HEK293 (cell line): ENCODE data around the gene SPACDR.
A peak's percentile ranks its signal among the peaks of the same experiment; 100 is the strongest.

Experiments
- CTCF ChIA-PET: fragments of 350-600 bp; formaldehyde crosslinking; extraction: SDS; loops from one replicate; lab custom pipeline; 2021; ENCODE audit warnings: antibody characterized with exemption; lab: Yijun Ruan, JAX
- POLR2A ChIA-PET: fragments of 300-600 bp; formaldehyde crosslinking; extraction: SDS; loops from one replicate; lab custom pipeline; 2020; ENCODE audit warnings: antibody characterized with exemption, inconsistent platforms; lab: Yijun Ruan, JAX
- H3K27ac ChIP-seq: fragments of 200-500 bp; sonication (Bioruptor generic); 2 replicates; pipeline ENCODE4 v1.5.1; 2014; ENCODE audit warnings: low read depth, low read length, control low read depth, inconsistent platforms; ENCODE audit errors: extremely low read depth
- H3K36me3 ChIP-seq, 2 experiments: fragments of 200-500 bp in 1 of 2; sonication (Bioruptor generic) in 1 of 2; 1 replicate in 1 of 2; 2 replicates in 1 of 2; pipeline ENCODE4 v1.5.1; 2014 to 2017; ENCODE audit warnings: inconsistent platforms in 2 of 2, low read length in 2 of 2; ENCODE audit not compliant: control insufficient read depth in 2 of 2, insufficient read depth in 1 of 2
- H3K4me1 ChIP-seq: fragments of 200-500 bp; sonication (Bioruptor generic); 2 replicates; pipeline ENCODE4 v1.5.1; 2014; ENCODE audit warnings: mild to moderate bottlenecking, low read length, inconsistent platforms; ENCODE audit not compliant: control insufficient read depth, insufficient read depth
- H3K4me3 ChIP-seq: 2 replicates; pipeline ENCODE4 v1.5.1; 2011; ENCODE audit warnings: low read depth, mild to moderate bottlenecking, control low read depth, low read length, moderate library complexity
- H3K9me3 ChIP-seq: fragments of 200-500 bp; sonication (Bioruptor generic); 2 replicates; pipeline ENCODE4 v1.5.1; 2014; ENCODE audit warnings: low read depth, low read length, inconsistent platforms; ENCODE audit not compliant: control insufficient read depth, insufficient read depth
- HOXD13 ChIP-seq: sonication (generic); formaldehyde crosslinking; IDR thresholded peaks from 2 replicates; pipeline ENCODE4 v1.8.0; 2022; ENCODE audit warnings: missing genetic modification reagents, borderline replicate concordance
- IKZF3 ChIP-seq: fragments of 450-650 bp; IDR thresholded peaks from 2 replicates; pipeline ENCODE4 v1.5.0; 2018; ENCODE audit warnings: missing biosample characterization, mild to moderate bottlenecking, missing genetic modification characterization, moderate library complexity
- KLF1 ChIP-seq: fragments of 450-650 bp; formaldehyde crosslinking; IDR thresholded peaks from 2 replicates; pipeline ENCODE4 v1.5.1; 2016; ENCODE audit warnings: missing biosample characterization, missing genetic modification characterization
- TCF7L2 ChIP-seq: IDR thresholded peaks from 2 replicates; pipeline ENCODE4 v1.6.1; 2011; ENCODE audit warnings: low read depth, mild to moderate bottlenecking, inconsistent platforms, low read length, moderate library complexity, borderline replicate concordance
- TRIM28 ChIP-seq: IDR thresholded peaks from 2 replicates; pipeline ENCODE4 v1.6.1; 2011; ENCODE audit warnings: low read length, control low read depth, borderline replicate concordance
- YY2 ChIP-seq: fragments of 450-650 bp; formaldehyde crosslinking; IDR thresholded peaks from 2 replicates; pipeline ENCODE4 v1.5.1; 2016; ENCODE audit warnings: missing biosample characterization, missing genetic modification characterization
- ZBTB20 ChIP-seq: fragments of 450-650 bp; formaldehyde crosslinking; IDR thresholded peaks from 2 replicates; pipeline ENCODE4 v1.5.1; 2016; ENCODE audit warnings: missing biosample characterization, missing genetic modification characterization
- ZEB2 ChIP-seq: fragments of 450-650 bp; formaldehyde crosslinking; IDR thresholded peaks from 2 replicates; pipeline ENCODE4 v1.5.1; 2016; ENCODE audit warnings: missing biosample characterization, missing genetic modification characterization
- ZNF138 ChIP-seq: fragments of 450-650 bp; formaldehyde crosslinking; IDR thresholded peaks from 2 replicates; pipeline ENCODE4 v1.5.1; 2016; ENCODE audit warnings: missing biosample characterization, missing genetic modification characterization, borderline replicate concordance
- ZNF175 ChIP-seq: fragments of 450-650 bp; formaldehyde crosslinking; IDR thresholded peaks from 2 replicates; pipeline ENCODE4 v1.5.1; 2016; ENCODE audit warnings: missing biosample characterization, missing genetic modification characterization
- ZNF292 ChIP-seq: fragments of 450-650 bp; formaldehyde crosslinking; IDR thresholded peaks from 2 replicates; pipeline ENCODE4 v1.5.1; 2016; ENCODE audit warnings: low read depth, missing biosample characterization, missing genetic modification characterization, borderline replicate concordance
- ZNF341 ChIP-seq: fragments of 450-650 bp; formaldehyde crosslinking; IDR thresholded peaks from 2 replicates; pipeline ENCODE4; 2016; ENCODE audit warnings: low read depth, missing biosample characterization, missing genetic modification characterization
- ZNF473 ChIP-seq: fragments of 450-650 bp; formaldehyde crosslinking; IDR thresholded peaks from 2 replicates; pipeline ENCODE4 v1.5.1; 2017; ENCODE audit warnings: missing biosample characterization, missing genetic modification characterization
- ZNF510 ChIP-seq: fragments of 450-650 bp; formaldehyde crosslinking; IDR thresholded peaks from 2 replicates; pipeline ENCODE4 v1.5.1; 2018; ENCODE audit warnings: mild to moderate bottlenecking, missing genetic modification characterization, missing biosample characterization; ENCODE audit not compliant: insufficient replicate concordance
- ZNF530 ChIP-seq: fragments of 450-650 bp; formaldehyde crosslinking; IDR thresholded peaks from 2 replicates; pipeline ENCODE4 v1.5.1; 2016; ENCODE audit warnings: low read depth, missing biosample characterization, missing genetic modification characterization
- ZNF623 ChIP-seq: fragments of 450-650 bp; formaldehyde crosslinking; IDR thresholded peaks from 2 replicates; pipeline ENCODE4 v1.5.1; 2016; ENCODE audit warnings: missing biosample characterization, missing genetic modification characterization
- ZNF830 ChIP-seq: fragments of 450-650 bp; IDR thresholded peaks from 2 replicates; pipeline ENCODE4 v1.5.0; 2018; ENCODE audit warnings: missing biosample characterization, missing genetic modification characterization, low read depth, mild to moderate bottlenecking, moderate library complexity
- ZSCAN23 ChIP-seq: fragments of 450-650 bp; formaldehyde crosslinking; IDR thresholded peaks from 2 replicates; pipeline ENCODE4 v1.5.1; 2016; ENCODE audit warnings: missing biosample characterization, missing genetic modification characterization
- TF ChIP-seq, protein P1 (sequence below): fragments of 450-650 bp; formaldehyde crosslinking; IDR thresholded peaks from 2 replicates; pipeline ENCODE4 v1.5.1; 2016; ENCODE audit warnings: missing biosample characterization, missing genetic modification characterization
- TF ChIP-seq, protein P2 (sequence below): fragments of 450-650 bp; formaldehyde crosslinking; IDR thresholded peaks from 2 replicates; pipeline ENCODE4 v1.5.1; 2017; ENCODE audit warnings: missing biosample characterization, missing genetic modification characterization
- TF ChIP-seq, protein P3 (sequence below): fragments of 450-650 bp; formaldehyde crosslinking; IDR thresholded peaks from 2 replicates; pipeline ENCODE4 v1.5.1; 2016; ENCODE audit warnings: missing biosample characterization, missing genetic modification characterization, borderline replicate concordance
- TF ChIP-seq, protein P4 (sequence below): fragments of 450-650 bp; formaldehyde crosslinking; IDR thresholded peaks from 2 replicates; pipeline ENCODE4 v1.5.1; 2016; ENCODE audit warnings: missing biosample characterization, missing genetic modification characterization

Gene SPACDR

DNA sequence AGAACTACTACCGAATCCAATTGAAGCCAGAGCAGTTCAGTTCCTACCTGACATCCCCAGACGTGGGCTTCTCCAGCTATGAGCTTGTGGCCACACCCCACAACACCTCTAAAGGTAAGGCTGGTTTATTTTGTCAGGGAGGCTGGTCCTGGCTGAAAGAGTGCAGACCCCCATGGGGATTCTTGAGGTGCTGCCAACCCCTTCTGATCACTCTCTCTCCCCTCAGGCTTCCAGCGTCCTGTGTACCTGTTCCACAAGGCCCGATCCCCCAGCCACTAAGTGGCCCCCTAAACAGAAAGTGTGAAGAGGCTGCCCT lies 30.8 kb downstream of the SPACDR start (continued):
- TF ChIP-seq ZNF138 (tag by site-specific recombination) (no peak), IKZF3 (tag by site-specific recombination) (no peak), YY2 (tag by site-specific recombination) (no peak), ZBTB20 (no peak), ZNF623 (tag by site-specific recombination) (no peak)
- TF ChIP-seq, protein P1, sequence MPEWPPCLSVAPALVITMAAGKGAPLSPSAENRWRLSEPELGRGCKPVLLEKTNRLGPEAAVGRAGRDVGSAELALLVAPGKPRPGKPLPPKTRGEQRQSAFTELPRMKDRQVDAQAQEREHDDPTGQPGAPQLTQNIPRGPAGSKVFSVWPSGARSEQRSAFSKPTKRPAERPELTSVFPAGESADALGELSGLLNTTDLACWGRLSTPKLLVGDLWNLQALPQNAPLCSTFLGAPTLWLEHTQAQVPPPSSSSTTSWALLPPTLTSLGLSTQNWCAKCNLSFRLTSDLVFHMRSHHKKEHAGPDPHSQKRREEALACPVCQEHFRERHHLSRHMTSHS, result no peak

DNA sequence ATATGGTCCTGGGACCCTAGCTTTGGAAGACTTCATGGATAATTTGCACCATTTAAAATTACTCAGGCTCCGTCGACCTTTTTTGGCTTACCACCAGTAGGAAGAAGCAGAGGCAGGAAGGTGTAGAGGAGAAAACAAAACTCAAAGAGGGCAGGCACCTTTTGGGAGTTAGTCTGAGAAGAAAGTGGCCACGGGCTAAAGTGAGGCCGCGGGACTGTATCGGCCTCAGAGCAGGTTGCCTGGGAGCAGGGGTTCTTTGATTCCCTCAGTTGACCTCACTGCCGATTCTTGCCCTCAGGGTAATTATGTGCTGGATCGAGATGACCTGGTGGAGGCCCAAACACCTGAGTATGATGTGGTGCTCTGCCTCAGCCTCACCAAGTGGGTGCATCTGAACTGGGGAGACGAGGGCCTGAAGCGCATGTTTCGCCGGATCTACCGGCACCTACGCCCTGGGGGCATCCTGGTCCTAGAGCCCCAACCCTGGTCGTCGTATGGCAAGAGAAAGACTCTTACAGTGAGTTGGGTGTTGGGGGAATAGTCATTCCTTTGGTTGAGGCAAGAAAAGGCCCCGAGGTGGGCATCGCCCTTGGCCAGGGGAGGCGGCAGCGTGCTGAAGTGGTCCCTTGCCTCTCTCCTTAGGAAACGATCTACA lies 31.3 kb downstream of the SPACDR start:
- H3K4me3 ChIP-seq, result no peak overlapping the region
- POLR2A ChIA-PET, result interaction anchor here (0.6 kb wide), 1 partner anchor 73 kb away, joined by 3 read pairs; no protein-coding TSS in a partner anchor
- CTCF ChIA-PET, result no interaction called here
- peak overlapping the region; percentile 97; the same call in 1 of the 2 replicates for H3K27ac ChIP-seq
- no peaks in the 10 kb centered on the region for H3K9me3 ChIP-seq
- H3K4me1 ChIP-seq, result peaks cover 4% of the 10 kb centered on the region
- TF ChIP-seq ZNF138 (tag by site-specific recombination) (no peak), ZNF292 (tag by site-specific recombination) (no peak), TCF7L2 (no peak), ZNF341 (tag by site-specific recombination) (no peak), TRIM28 (no peak), ZEB2 (tag by site-specific recombination) (no peak), ZNF830 (no peak), KLF1 (no peak), ZNF623 (tag by site-specific recombination) (no peak), ZNF473 (no peak), ZNF530 (tag by site-specific recombination) (no peak), ZSCAN23 (tag by site-specific recombination) (no peak), HOXD13 (CRISPR knock-in tag) (no peak), ZNF510 (no peak), ZNF175 (tag by site-specific recombination) (no peak)
- TF ChIP-seq, protein P2, sequence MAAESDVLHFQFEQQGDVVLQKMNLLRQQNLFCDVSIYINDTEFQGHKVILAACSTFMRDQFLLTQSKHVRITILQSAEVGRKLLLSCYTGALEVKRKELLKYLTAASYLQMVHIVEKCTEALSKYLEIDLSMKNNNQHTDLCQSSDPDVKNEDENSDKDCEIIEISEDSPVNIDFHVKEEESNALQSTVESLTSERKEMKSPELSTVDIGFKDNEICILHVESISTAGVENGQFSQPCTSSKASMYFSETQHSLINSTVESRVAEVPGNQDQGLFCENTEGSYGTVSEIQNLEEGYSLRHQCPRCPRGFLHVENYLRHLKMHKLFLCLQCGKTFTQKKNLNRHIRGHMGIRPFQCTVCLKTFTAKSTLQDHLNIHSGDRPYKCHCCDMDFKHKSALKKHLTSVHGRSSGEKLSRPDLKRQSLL, result no peak
- TF ChIP-seq, protein P3, sequence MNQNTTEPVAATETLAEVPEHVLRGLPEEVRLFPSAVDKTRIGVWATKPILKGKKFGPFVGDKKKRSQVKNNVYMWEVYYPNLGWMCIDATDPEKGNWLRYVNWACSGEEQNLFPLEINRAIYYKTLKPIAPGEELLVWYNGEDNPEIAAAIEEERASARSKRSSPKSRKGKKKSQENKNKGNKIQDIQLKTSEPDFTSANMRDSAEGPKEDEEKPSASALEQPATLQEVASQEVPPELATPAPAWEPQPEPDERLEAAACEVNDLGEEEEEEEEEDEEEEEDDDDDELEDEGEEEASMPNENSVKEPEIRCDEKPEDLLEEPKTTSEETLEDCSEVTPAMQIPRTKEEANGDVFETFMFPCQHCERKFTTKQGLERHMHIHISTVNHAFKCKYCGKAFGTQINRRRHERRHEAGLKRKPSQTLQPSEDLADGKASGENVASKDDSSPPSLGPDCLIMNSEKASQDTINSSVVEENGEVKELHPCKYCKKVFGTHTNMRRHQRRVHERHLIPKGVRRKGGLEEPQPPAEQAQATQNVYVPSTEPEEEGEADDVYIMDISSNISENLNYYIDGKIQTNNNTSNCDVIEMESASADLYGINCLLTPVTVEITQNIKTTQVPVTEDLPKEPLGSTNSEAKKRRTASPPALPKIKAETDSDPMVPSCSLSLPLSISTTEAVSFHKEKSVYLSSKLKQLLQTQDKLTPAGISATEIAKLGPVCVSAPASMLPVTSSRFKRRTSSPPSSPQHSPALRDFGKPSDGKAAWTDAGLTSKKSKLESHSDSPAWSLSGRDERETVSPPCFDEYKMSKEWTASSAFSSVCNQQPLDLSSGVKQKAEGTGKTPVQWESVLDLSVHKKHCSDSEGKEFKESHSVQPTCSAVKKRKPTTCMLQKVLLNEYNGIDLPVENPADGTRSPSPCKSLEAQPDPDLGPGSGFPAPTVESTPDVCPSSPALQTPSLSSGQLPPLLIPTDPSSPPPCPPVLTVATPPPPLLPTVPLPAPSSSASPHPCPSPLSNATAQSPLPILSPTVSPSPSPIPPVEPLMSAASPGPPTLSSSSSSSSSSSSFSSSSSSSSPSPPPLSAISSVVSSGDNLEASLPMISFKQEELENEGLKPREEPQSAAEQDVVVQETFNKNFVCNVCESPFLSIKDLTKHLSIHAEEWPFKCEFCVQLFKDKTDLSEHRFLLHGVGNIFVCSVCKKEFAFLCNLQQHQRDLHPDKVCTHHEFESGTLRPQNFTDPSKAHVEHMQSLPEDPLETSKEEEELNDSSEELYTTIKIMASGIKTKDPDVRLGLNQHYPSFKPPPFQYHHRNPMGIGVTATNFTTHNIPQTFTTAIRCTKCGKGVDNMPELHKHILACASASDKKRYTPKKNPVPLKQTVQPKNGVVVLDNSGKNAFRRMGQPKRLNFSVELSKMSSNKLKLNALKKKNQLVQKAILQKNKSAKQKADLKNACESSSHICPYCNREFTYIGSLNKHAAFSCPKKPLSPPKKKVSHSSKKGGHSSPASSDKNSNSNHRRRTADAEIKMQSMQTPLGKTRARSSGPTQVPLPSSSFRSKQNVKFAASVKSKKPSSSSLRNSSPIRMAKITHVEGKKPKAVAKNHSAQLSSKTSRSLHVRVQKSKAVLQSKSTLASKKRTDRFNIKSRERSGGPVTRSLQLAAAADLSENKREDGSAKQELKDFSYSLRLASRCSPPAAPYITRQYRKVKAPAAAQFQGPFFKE (tag by site-specific recombination), result no peak
- TF ChIP-seq, protein P4, sequence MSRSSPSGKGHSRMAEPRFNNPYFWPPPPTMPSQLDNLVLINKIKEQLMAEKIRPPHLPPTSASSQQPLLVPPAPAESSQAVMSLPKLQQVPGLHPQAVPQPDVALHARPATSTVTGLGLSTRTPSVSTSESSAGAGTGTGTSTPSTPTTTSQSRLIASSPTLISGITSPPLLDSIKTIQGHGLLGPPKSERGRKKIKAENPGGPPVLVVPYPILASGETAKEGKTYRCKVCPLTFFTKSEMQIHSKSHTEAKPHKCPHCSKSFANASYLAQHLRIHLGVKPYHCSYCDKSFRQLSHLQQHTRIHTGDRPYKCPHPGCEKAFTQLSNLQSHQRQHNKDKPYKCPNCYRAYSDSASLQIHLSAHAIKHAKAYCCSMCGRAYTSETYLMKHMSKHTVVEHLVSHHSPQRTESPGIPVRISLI (tag by site-specific recombination), result no peak
- peaks cover 4 to 48% of the 10 kb centered on the region in 2 experiments; a peak in 2 of 3 replicates for H3K36me3 ChIP-seq
